Measurements from ENCODE around the gene NEK6.

DNA sequence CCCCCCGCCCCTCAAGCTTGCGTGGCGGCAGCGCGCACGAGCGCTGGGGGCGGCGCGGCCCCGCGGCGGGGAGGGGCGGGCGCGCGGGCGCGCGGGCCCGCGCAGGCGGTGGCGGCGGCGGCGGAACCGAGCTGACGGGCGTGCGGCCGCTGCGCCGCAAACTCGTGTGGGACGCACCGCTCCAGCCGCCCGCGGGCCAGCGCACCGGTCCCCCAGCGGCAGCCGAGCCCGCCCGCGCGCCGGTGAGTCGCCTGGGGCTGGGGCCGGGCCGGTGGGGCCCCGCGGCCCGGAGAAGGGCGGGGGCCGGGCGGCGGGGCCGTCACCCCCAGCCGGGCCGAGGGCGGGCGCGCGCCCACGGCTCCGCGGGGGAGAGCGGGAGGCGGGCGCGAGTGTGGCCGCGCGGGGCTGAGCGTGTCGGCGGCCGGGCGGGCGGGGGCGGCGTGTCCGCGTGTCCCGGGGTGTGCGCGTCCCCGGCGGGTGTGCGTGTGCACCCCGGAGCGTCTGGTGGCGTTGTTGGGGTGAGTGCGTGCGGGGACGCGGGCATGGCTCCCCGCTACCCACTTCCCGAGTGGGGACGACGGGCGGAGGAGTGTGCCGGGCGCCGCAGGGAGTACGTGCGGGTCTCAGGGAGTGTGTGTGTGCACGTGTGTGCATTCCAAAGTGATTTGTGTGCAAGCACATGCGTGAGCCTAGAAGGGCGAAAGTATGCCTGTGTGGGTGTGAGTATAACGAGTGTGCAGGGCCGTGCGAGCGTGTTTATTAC lies at the start of gene NEK6:
- TF ChIP-seq, protein P1, sequence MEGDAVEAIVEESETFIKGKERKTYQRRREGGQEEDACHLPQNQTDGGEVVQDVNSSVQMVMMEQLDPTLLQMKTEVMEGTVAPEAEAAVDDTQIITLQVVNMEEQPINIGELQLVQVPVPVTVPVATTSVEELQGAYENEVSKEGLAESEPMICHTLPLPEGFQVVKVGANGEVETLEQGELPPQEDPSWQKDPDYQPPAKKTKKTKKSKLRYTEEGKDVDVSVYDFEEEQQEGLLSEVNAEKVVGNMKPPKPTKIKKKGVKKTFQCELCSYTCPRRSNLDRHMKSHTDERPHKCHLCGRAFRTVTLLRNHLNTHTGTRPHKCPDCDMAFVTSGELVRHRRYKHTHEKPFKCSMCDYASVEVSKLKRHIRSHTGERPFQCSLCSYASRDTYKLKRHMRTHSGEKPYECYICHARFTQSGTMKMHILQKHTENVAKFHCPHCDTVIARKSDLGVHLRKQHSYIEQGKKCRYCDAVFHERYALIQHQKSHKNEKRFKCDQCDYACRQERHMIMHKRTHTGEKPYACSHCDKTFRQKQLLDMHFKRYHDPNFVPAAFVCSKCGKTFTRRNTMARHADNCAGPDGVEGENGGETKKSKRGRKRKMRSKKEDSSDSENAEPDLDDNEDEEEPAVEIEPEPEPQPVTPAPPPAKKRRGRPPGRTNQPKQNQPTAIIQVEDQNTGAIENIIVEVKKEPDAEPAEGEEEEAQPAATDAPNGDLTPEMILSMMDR (IDR thresholded peaks at IDR 0.05) = no peak
- peak; percentile 15 to 36 (median 34) for TF ChIP-seq POLR2A (IDR thresholded peaks at IDR 0.05)

All from body of pancreas (tissue), 4 donors.